GM23338 (cell line): ENCODE measurements around the gene TMEM87B.
"Not testable (repeated sequence)": the region's sequence is repeated elsewhere in the genome, so short reads cannot be mapped to it uniquely, and the experiment has no call there.

Source experiments
- CREB1 ChIP-seq: fragments of 250-450 bp; sonication (Bioruptor Pico); IDR thresholded peaks from 2 replicates; pipeline ENCODE4 v1.5.0; 2020; ENCODE audit warnings: low read depth, mild to moderate bottlenecking, moderate library complexity
- EZH2 ChIP-seq: fragments of 200-600 bp; sonication (generic); IDR thresholded peaks from one replicate; pipeline ENCODE4 v1.8.0; 2017; ENCODE audit warnings: antibody characterized with exemption, mild to moderate bottlenecking, low read depth; ENCODE audit not compliant: unreplicated experiment
- EZH2phosphoT487 ChIP-seq: fragments of 200-600 bp; sonication (generic); IDR thresholded peaks from one replicate; pipeline ENCODE4 v1.8.1; 2018; ENCODE audit warnings: antibody characterized with exemption; ENCODE audit not compliant: unreplicated experiment
- POLR2AphosphoS5 ChIP-seq: IDR thresholded peaks from 2 replicates; pipeline ENCODE4 v1.6.1; 2016; ENCODE audit warnings: antibody characterized with exemption, low read depth
- TF ChIP-seq, protein P1 (sequence below), 2 experiments: fragments of 200-600 bp in 1 of 2; sonication (generic) in 1 of 2; conservative IDR thresholded peaks; 2 replicates each; pipeline versions ENCODE4 v1.5.1 to v1.6.1; 2016 to 2017; ENCODE audit warnings: antibody characterized with exemption in 2 of 2, low read depth in 2 of 2, mild to moderate bottlenecking in 2 of 2, moderate library complexity in 1 of 2
- TF ChIP-seq, protein P2 (sequence below): IDR thresholded peaks from one replicate; pipeline ENCODE4 v1.6.1; 2018; ENCODE audit warnings: antibody characterized with exemption; ENCODE audit not compliant: unreplicated experiment

DNA sequence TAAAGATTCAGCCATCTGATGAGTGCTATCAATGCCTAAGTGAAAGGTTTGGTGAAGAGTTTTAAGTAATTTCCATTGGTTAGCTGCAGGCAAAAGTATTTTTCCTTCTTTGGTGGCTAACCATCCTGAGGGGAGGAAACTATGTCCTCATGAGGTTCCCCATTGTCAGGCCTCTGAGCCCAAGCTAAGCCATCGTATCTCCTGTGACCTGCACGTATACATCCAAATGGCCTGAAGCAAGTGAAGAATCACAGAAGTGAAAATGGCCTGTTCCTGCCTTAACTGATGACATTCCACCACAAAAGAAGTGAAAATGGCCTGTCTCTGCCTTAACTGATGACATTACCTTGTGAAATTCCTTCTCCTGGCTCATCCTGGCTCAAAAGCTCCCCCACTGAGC lies 15.0 kb upstream of the TMEM87B start:
- TF ChIP-seq, protein P1, sequence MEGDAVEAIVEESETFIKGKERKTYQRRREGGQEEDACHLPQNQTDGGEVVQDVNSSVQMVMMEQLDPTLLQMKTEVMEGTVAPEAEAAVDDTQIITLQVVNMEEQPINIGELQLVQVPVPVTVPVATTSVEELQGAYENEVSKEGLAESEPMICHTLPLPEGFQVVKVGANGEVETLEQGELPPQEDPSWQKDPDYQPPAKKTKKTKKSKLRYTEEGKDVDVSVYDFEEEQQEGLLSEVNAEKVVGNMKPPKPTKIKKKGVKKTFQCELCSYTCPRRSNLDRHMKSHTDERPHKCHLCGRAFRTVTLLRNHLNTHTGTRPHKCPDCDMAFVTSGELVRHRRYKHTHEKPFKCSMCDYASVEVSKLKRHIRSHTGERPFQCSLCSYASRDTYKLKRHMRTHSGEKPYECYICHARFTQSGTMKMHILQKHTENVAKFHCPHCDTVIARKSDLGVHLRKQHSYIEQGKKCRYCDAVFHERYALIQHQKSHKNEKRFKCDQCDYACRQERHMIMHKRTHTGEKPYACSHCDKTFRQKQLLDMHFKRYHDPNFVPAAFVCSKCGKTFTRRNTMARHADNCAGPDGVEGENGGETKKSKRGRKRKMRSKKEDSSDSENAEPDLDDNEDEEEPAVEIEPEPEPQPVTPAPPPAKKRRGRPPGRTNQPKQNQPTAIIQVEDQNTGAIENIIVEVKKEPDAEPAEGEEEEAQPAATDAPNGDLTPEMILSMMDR (conservative IDR thresholded peaks at IDR 0.05; ENCODE audit: low read depth in 2 of 2), result not testable (repeated sequence)
- not testable (repeated sequence) for TF ChIP-seq POLR2AphosphoS5; CREB1 (CRISPR knock-in tag); EZH2phosphoT487; EZH2
- TF ChIP-seq, protein P2, sequence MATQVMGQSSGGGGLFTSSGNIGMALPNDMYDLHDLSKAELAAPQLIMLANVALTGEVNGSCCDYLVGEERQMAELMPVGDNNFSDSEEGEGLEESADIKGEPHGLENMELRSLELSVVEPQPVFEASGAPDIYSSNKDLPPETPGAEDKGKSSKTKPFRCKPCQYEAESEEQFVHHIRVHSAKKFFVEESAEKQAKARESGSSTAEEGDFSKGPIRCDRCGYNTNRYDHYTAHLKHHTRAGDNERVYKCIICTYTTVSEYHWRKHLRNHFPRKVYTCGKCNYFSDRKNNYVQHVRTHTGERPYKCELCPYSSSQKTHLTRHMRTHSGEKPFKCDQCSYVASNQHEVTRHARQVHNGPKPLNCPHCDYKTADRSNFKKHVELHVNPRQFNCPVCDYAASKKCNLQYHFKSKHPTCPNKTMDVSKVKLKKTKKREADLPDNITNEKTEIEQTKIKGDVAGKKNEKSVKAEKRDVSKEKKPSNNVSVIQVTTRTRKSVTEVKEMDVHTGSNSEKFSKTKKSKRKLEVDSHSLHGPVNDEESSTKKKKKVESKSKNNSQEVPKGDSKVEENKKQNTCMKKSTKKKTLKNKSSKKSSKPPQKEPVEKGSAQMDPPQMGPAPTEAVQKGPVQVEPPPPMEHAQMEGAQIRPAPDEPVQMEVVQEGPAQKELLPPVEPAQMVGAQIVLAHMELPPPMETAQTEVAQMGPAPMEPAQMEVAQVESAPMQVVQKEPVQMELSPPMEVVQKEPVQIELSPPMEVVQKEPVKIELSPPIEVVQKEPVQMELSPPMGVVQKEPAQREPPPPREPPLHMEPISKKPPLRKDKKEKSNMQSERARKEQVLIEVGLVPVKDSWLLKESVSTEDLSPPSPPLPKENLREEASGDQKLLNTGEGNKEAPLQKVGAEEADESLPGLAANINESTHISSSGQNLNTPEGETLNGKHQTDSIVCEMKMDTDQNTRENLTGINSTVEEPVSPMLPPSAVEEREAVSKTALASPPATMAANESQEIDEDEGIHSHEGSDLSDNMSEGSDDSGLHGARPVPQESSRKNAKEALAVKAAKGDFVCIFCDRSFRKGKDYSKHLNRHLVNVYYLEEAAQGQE, result not testable (repeated sequence)
